Fibroblast of mammary gland (primary cell): ENCODE measurements around the gene MMP17.
"Not testable (repeated sequence)": the region's sequence is repeated elsewhere in the genome, so short reads cannot be mapped to it uniquely, and the experiment has no call there.

Experiments
- DNase-seq: peaks from one replicate; pipeline ENCODE4 v3.0.0-alpha.2; 2010; ENCODE audit warnings: low read depth
- H3K4me3 ChIP-seq: 2 replicates; pipeline ENCODE4 v1.5.1; 2011; ENCODE audit warnings: low read depth, mild to moderate bottlenecking, low read length, moderate library complexity; ENCODE audit not compliant: control insufficient read depth
- CTCF ChIP-seq: conservative IDR thresholded peaks from 2 replicates; pipeline ENCODE4 v1.5.1; 2011; ENCODE audit warnings: low read depth, low read length, inconsistent platforms; ENCODE audit not compliant: control insufficient read depth, insufficient read depth

The MMP17 gene

DNA sequence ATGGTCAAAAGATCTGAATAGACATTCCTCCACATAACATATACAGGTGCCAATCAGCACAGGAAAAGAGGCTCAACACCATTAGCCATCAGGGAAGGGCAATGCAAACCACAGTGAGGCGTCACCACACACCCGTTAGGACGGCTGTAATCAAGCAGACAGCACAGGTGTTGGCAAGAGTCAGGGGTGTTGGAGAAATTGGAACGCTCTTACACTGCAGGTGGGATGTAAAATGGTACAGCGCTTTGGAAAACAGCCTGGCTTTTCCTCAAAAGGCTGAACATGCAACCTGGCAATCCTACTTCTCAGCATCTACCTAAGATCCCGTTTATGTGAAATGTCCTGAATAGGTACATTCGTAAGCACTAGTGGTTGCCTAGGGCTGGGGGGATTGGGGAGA is 21.5 kb upstream of the MMP17 start:
- TF ChIP-seq CTCF, result no peak
- H3K4me3 ChIP-seq, result no peak overlapping the region
- no peak for DNase-seq

- TF ChIP-seq CTCF, result no peak
- H3K4me3 ChIP-seq, result peak overlapping the region; percentile 1
Measured at GRCh38 chr12:131808744-131809371, 19.3 kb upstream of the MMP17 start.

GRCh38 chr12:131809476-131810254 is 18.5 kb upstream of the MMP17 start:
- DNase-seq, H3K4me3 ChIP-seq: not testable (repeated sequence)

More at GRCh38 chr12:131808744-131809371, 19.3 kb upstream of the MMP17 start:
- DNase-seq, result no peak

- H3K4me3 ChIP-seq, result no peak overlapping the region
- TF ChIP-seq CTCF, result no peak
Measured at GRCh38 chr12:131810726-131811125, 17.5 kb upstream of the MMP17 start.

GRCh38 chr12:131815131-131815530 is 13.1 kb upstream of the MMP17 start:
- TF ChIP-seq CTCF, result no peak
- no peak overlapping the region for H3K4me3 ChIP-seq
- DNase-seq, result no peak

More at GRCh38 chr12:131810726-131811125, 17.5 kb upstream of the MMP17 start:
- no peak for DNase-seq

- no peak for TF ChIP-seq CTCF
- no peak overlapping the region for H3K4me3 ChIP-seq
- no peak for DNase-seq
Measured at GRCh38 chr12:131816495-131816894, 11.7 kb upstream of the MMP17 start.

DNA sequence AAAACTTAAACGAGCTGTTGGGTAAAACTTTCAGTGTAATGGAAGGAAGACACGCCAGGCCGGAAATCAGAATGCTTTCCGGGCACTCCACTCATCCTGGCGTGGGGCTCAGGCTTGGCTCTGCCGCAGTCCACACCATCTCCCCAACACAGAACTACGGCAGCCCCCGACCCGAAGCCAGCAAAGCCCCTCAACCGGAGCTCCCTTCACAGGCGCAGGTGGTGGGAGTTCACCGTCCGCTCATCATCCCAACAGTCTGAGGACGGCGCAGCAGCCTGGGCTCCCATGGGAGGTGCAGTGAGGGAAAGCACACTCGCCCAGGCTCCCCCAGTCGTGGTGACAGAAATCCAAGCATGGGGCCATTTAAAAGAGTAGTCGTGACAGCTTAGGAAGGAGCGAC is 11.0 kb upstream of the MMP17 start:
- no peak for DNase-seq
- TF ChIP-seq CTCF, result no peak
- H3K4me3 ChIP-seq, result no peak overlapping the region
